ENCODE measurements around the gene KAZN.

Gene KAZN

GRCh38 chr1:14610761-14611160 is 12.3 kb downstream of the KAZN start:
- DNase-seq (ENCODE audit: insufficient read length, low spot score) (no peak), FAIRE-seq (no peak)
- TF ChIP-seq CTCF (IDR thresholded peaks at IDR 0.05; ENCODE audit: insufficient read depth, missing control alignments), result no peak

GRCh38 chr1:14611792-14612191 is 13.3 kb downstream of the KAZN start:
- FAIRE-seq, result no peak
- no peak for DNase-seq (ENCODE audit: insufficient read length, low spot score)
- no peak for TF ChIP-seq CTCF (IDR thresholded peaks at IDR 0.05; ENCODE audit: insufficient read depth, missing control alignments)

- no peak for DNase-seq (ENCODE audit: insufficient read length, low spot score)
- FAIRE-seq, result no peak
- no peak for TF ChIP-seq CTCF (IDR thresholded peaks at IDR 0.05; ENCODE audit: insufficient read depth, missing control alignments)
Observed at GRCh38 chr1:14612256-14612655, 13.8 kb downstream of the KAZN start.

- no peak for DNase-seq (ENCODE audit: insufficient read length, low spot score)
- no peak for FAIRE-seq
- no peak for TF ChIP-seq CTCF (IDR thresholded peaks at IDR 0.05; ENCODE audit: insufficient read depth, missing control alignments)
Observed at GRCh38 chr1:14613926-14614325, 15.4 kb downstream of the KAZN start.

GRCh38 chr1:14614341-14614740 is 15.9 kb downstream of the KAZN start:
- FAIRE-seq, result no peak
- TF ChIP-seq CTCF (IDR thresholded peaks at IDR 0.05; ENCODE audit: insufficient read depth, missing control alignments), result no peak
- DNase-seq (ENCODE audit: insufficient read length, low spot score), result no peak

- DNase-seq (ENCODE audit: insufficient read length, low spot score) (no peak), FAIRE-seq (no peak)
- no peak for TF ChIP-seq CTCF (IDR thresholded peaks at IDR 0.05; ENCODE audit: insufficient read depth, missing control alignments)
Observed at GRCh38 chr1:14615549-14616218, 17.2 kb downstream of the KAZN start.

GRCh38 chr1:14616632-14617396 is 18.3 kb downstream of the KAZN start:
- no peak for DNase-seq (ENCODE audit: insufficient read length, low spot score)
- TF ChIP-seq CTCF (IDR thresholded peaks at IDR 0.05; ENCODE audit: insufficient read depth, missing control alignments), result no peak
- no peak for FAIRE-seq
